Measurements from ENCODE around the gene NUP58. TPM values are rescaled to one million over a fixed set of nuclear protein-coding genes. Genes with fewer than 3 reads are reported as not detected.

The NUP58 gene
- total RNA-seq, 1 donor = 46.3 TPM

Other genes starting within 250 kb of the NUP58 start
- gene PABPC3, start 205.5 kb upstream of the NUP58 start, total RNA-seq = under 0.01 and 0.29 TPM in 2 replicates
- gene AMER2, start 129.3 kb upstream of the NUP58 start, total RNA-seq = not detected in 2 replicates
- 25.0 and 25.3 TPM in 2 replicates for gene MTMR6, start 14.1 kb upstream of the NUP58 start, total RNA-seq
- gene ATP8A2, start 70.3 kb downstream of the NUP58 start, total RNA-seq = 0.72 and 0.88 TPM in 2 replicates

Data from osteoblast (primary cell).